Nephron progenitor cell (in vitro differentiated cells): ENCODE results near the gene PSMB5.
A peak's percentile ranks its signal among the peaks of the same experiment; 100 is the strongest.

Source experiments
- DNase-seq: peaks from one replicate; pipeline ENCODE4 v3.0.0; 2021
- H3K27ac Mint-ChIP-seq: 2 replicates; pipeline ENCODE4 v1.8.0; 2021; ENCODE audit warnings: mild to moderate bottlenecking, moderate library complexity, mixed read lengths
- H3K27me3 Mint-ChIP-seq: 2 replicates; pipeline ENCODE4 v1.8.0; 2021; ENCODE audit warnings: mild to moderate bottlenecking, low read depth, mixed read lengths; ENCODE audit not compliant: poor library complexity
- H3K36me3 Mint-ChIP-seq: 2 replicates; pipeline ENCODE4 v1.8.0; 2021; ENCODE audit warnings: low read depth, mixed read lengths
- H3K4me1 Mint-ChIP-seq: 2 replicates; pipeline ENCODE4 v1.8.0; 2021; ENCODE audit warnings: mixed read lengths
- H3K4me3 Mint-ChIP-seq: 2 replicates; pipeline ENCODE4 v1.8.0; 2021; ENCODE audit warnings: mild to moderate bottlenecking, moderate library complexity, mixed read lengths
- H3K9me3 Mint-ChIP-seq: 2 replicates; pipeline ENCODE4 v1.8.0; 2021; ENCODE audit warnings: mild to moderate bottlenecking, moderate library complexity, mixed read lengths
- CTCF ChIP-seq: fragments of 200-600 bp; sonication (generic); IDR thresholded peaks from 2 replicates; pipeline ENCODE4 v1.5.0; 2021; ENCODE audit warnings: antibody characterized with exemption

PSMB5 gene

GRCh38 chr14:23047751-23048693 is 13.3 kb upstream of the PSMB5 start:
- peaks cover 3% of the 10 kb centered on the region for H3K27me3 Mint-ChIP-seq
- peaks cover 61% of the 10 kb centered on the region for H3K4me1 Mint-ChIP-seq
- H3K27ac Mint-ChIP-seq: peak overlapping the region; percentile 85
- no peak overlapping the region for H3K4me3 Mint-ChIP-seq
- no peak for TF ChIP-seq CTCF
- H3K9me3 Mint-ChIP-seq: peaks cover 3% of the 10 kb centered on the region
- no peak for DNase-seq
- H3K36me3 Mint-ChIP-seq: peaks cover 39% of the 10 kb centered on the region

- H3K36me3 Mint-ChIP-seq: peaks cover 31% of the 10 kb centered on the region
- no peak for DNase-seq
- peak overlapping the region; percentile 85 for H3K27ac Mint-ChIP-seq
- TF ChIP-seq CTCF: no peak
- H3K4me3 Mint-ChIP-seq: no peak overlapping the region
- H3K4me1 Mint-ChIP-seq: peaks cover 58% of the 10 kb centered on the region
- peaks cover 3% of the 10 kb centered on the region for H3K27me3 Mint-ChIP-seq
- peaks cover 3% of the 10 kb centered on the region for H3K9me3 Mint-ChIP-seq
Observed at GRCh38 chr14:23047034-23047634, 12.4 kb upstream of the PSMB5 start.

- Mint-ChIP-seq H3K4me1 (peaks cover 51% of the 10 kb centered on the region), H3K9me3 (peaks cover 3% of the 10 kb centered on the region), H3K4me3 (no peak overlapping the region), H3K36me3 (peaks cover 30% of the 10 kb centered on the region), H3K27me3 (peaks cover 3% of the 10 kb centered on the region), H3K27ac (peak overlapping the region; percentile 82)
- DNase-seq: no peak
- TF ChIP-seq CTCF: no peak
Observed at GRCh38 chr14:23045419-23046357, 11.0 kb upstream of the PSMB5 start.

- Mint-ChIP-seq H3K36me3 (peaks cover 23% of the 10 kb centered on the region), H3K27me3 (peaks cover 6% of the 10 kb centered on the region), H3K9me3 (peaks cover 3% of the 10 kb centered on the region), H3K4me3 (no peak overlapping the region), H3K4me1 (peaks cover 51% of the 10 kb centered on the region), H3K27ac (peak overlapping the region; percentile 81)
- no peak for TF ChIP-seq CTCF
- DNase-seq: no peak
Observed at GRCh38 chr14:23044840-23045239, 10.1 kb upstream of the PSMB5 start.

GRCh38 chr14:23043754-23044153 is 9.1 kb upstream of the PSMB5 start:
- Mint-ChIP-seq H3K27ac (peak overlapping the region; percentile 81), H3K27me3 (peaks cover 13% of the 10 kb centered on the region), H3K9me3 (peaks cover 3% of the 10 kb centered on the region), H3K4me1 (peaks cover 53% of the 10 kb centered on the region), H3K4me3 (no peak overlapping the region), H3K36me3 (peaks cover 15% of the 10 kb centered on the region)
- no peak for TF ChIP-seq CTCF
- DNase-seq: no peak
